T-helper 22 cell (primary cell): ENCODE measurements around the gene COLQ.
"Not testable (repeated sequence)": the region's sequence is repeated elsewhere in the genome, so short reads cannot be mapped to it uniquely, and the experiment has no call there.

ENCODE experiments used
- DNase-seq: peaks from one replicate; pipeline ENCODE4 v3.0.0-alpha.2; 2020; ENCODE audit warnings: low read depth

The COLQ gene

DNA sequence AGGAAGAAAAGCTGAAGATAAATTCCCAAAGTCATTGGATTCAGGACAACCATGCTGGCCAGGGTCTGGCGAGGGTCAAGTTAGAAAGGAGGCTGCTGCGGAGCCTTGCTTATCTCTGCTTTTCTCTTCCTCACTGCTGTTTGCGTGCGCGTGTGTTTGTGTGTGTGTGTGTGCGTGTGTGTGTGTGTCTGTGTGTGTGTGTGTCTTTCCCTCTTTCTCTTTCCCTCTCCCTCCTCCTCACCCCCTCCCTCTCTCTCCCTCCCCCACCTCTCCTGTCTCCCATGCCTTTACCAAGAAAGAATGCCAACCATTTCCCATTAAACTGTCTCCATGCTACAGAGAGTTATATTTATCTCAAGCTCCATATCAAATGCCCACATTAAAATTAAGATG is at the start of gene COLQ:
Gene COLQ (minus strand): TSS at position 134 of the 393 bp plus-strand sequence. CDS start 81 bp downstream, at position 53.
- DNase-seq, result no peak

DNA sequence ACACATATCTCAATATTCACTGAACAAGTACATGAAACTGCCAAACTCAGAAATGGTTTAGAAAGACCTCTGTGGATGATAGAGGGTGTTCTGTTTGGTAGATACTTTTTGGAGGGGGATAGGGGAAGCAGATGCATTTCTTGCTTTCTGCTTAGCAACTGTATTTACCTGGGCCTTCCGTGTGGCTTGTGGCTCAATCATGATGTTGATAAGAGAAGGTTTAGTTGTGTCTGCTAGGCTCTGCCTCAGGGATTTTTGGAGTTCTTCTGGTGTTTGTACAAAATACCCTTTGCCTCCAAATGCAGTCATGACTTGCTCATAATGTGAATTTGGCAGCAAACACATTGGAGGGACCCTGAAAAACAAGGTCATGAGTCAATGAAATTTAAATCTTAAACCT is 41.7 kb upstream of the COLQ start:
- DNase-seq, result no peak

DNA sequence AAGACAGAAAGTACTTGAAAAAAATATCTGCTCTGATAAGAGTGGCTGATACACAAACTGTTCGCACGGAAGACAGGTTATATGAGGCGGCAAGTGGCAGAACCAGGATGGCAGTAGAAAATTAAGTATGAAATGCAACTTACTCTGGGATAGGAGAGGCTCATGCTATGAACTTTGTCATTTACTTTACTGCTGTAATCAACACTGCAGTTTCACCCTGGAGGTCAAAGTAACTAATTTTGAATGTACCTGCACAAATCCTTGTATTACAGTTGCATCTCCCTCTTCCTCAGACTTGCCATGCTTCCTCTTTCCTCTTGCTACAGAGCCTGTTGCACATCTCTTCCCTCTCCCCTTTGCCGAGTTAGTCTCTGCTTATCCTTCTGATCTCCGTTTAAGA is 41.1 kb upstream of the COLQ start:
- DNase-seq, result no peak

DNA sequence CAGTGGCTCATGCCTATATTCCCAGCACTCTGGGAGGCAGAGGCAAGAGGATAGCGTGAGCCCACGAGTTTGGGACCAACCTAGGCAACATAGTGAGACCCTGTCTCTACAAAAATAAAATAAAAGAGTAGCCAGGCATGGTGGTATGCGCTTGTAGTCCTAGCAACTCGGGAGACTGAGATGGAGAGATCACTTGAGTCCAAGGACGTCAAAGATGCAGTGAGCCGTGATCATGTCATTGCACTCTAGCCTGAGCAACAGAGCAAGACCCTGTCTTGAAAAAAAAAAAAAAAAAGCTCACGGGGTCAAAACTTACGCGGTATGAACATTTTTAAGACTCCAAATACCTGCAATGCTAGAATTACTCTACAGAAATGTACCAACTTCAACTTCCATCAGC is 37.1 kb upstream of the COLQ start:
- no peak for DNase-seq

DNA sequence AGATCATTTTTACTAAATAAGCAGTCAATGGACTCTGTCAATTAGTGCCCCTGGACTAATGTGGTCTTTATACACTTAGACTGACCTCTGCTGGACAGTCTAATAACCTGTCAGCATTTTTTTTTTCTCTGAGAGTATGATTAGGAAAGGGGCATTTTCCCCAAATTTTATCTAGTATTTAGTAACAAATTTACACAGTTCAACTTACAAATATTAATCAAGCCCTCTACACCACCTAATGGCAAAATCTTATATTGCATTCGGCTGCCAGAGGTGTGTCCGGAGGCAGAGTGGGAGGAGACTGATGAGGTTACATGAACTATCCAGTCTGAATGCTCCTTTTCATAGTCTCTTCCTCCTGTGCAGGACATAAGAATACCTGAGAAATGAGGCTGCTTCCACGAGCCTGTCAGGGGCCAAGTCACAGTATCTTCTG is 36.0 kb upstream of the COLQ start:
- peak; percentile 21 for DNase-seq

DNA sequence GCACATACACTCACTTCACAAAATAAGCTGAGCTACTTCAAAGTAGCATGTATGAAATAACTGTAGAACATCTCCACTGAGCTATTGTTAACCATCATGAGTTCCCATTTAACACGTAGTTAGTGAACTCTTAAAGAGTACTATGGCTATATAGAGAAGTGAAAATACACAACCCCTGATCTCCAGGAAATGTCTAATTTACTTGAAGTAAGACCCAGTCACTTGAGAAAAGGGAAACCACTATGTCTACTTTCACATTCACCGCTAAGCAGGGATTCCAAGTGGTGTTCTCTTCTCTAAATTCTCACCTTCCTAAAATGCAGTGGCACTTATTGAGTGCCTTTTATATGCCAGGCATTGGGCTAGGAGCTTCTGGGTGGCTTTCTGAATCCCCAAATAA is 35.0 kb upstream of the COLQ start:
- DNase-seq, result no peak

DNA sequence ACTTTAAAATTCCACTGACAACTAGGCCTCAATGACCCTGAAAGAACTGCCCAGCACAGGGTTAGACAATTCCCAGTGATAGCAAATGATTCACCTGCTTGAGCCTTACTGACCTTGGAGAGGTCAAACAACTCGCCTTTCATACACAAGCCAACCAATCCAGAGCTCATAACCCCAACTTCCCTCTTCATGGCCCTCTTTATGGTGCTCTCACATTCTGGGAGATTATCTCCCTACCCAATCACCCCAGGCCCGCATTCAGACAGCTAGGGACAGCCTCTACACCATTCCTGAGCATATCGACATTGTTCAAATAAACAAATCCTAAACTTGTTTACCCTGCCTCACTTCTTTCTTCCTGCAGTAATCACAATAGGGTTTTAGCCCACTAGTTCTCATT is 32.2 kb upstream of the COLQ start:
- no peak for DNase-seq

DNA sequence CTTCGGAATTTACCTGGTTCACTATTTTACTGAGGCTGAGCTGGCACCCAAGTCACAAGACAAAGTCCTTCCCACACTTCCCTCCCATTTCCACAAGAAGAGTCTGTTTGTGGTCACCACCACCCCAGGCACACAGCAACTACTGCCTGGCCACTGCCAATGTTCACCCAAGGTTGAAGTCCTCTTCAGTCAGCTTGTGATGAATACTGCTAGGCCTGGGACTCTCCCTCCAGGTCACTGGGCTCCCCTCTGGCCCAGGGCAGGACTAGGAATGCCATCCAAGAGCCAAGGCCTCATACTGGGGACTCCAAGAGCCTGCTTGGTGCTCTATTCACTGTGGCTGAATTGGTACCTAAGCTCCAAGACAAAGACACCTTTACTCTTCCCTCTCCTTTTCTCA is 30.4 kb upstream of the COLQ start:
- DNase-seq, result no peak

DNA sequence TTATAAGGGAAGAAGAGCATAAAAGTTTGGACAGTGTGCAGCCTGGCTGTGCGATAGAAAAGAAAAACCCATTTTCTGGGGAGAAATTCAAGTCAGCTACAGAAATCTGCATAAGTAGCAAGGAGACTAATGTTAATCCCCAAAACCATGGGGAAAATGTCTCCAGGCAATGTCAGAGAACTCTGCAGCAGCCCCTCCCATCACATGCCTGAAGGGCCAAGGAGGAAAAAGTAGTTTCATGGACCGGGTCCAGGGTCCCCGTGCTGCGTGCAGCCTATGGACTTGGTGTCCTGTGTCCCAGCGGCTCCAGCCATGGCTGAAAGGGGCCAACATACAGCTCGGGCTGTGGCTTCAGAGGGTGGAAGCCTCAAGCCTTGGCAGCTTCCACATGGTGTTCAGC is 28.3 kb upstream of the COLQ start:
- no peak for DNase-seq

DNA sequence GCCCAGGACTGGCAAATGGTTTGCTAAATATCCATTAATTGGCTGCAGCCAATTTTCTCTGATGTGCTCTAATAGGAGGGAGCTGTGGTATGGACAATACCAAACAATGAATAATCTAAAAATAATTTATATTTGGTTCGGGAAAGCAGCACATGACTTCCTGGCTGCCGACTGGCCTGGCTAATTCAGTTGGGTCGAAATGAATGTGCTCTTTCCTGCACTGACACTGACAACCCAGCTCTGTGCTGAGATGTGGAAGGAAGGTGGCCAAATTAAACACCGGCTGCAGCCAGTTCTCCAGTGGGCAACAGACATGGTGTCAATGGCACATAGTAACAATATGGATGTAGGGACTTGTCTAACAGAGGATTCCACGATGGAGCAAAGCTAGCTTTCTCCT is 21.1 kb upstream of the COLQ start:
- DNase-seq, result no peak

DNA sequence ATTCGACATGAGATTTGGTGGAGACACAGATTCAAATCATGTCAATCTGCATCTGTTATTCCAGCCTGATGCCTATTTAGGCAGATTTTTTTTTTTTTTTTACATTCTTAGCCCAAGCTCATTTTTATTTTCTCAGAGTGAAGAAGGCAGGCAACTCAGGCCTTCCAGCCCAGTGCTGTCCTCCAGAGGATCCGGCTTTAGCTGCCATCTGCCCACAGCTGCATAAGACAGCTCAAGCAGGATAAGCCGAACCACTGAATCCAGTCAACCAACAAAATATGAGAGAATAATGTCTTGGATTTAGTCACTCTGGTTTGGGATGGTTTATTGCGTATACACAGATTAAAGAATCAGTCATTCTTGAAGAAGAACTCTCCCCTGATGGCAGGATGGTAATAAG is 19.9 kb upstream of the COLQ start:
- no peak for DNase-seq

DNA sequence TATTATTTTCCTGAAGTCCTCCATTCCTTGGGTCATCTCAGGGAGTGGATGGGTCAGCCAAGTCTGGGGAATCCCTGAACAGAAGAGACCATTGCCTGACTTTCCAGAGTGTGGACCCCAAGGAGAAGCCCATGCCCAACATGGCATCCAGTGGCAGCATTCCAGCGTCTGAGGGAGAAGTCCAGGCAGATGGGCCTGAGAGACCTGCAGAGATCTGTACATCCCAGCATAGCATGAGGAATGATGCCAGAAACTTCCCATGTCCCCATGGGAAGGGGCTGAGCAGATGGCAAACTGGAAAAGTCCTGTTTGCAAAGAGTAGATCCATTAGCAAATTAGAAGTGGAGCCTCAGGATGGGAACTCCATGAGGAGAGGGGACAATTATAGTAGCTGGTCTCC is 17.6 kb upstream of the COLQ start:
- no peak for DNase-seq

DNA sequence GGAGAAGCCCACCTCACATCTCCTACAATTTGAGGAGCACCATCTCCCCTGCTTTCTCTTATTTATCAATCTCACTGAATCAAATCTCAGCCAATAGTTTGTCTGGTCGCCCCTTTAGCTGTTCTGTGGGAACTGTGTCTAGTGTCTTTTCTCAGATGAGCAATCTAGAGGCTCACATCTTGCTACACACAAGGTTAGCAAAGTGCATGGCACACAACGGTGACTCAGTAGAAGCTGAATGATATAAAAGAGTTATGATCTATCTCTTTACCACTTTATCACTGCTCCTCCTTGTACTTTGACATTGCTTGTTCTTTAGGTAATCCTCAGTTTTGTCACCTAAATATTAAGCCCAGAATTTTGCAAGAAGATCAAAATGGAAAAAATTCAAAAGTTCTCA is 16.8 kb upstream of the COLQ start:
- DNase-seq, result no peak

DNA sequence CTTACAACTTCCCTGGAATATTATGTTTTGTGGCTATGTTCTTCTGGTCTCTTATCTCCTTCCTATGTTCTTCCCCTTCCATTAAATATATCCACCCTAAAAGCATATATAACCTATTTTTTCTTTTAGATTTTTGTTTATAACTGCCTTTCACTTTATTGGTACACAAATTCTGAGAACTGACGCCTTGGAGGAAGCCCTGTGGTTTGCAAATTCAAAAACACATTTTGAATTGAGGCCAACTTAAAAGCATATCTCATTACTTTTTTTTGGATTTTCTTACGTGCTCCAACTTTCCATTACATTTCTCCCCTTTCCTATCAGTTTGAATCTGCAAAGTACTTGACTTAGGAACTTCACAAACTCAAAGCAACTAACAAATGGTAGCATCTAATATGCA is 15.3 kb upstream of the COLQ start:
- DNase-seq, result no peak

DNA sequence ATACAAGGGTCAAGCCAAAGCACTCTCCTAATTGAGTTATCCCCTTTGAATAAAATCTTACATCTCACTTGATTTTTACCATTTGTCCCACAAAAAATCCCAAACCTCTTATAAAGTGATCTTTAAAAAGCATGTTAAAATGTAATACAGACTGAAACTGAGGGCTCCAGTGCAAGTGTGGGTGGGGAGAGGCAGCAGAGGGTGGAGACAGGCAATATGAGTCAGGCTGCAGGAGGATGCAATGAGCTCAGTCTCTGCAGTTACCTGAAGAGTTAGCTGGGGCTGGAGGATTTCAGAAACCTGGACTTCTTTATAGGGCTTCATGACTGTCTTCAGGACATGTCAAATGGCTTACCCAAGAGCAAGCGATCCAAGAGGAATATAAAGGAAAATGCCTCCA is 14.2 kb upstream of the COLQ start:
- DNase-seq, result no peak

DNA sequence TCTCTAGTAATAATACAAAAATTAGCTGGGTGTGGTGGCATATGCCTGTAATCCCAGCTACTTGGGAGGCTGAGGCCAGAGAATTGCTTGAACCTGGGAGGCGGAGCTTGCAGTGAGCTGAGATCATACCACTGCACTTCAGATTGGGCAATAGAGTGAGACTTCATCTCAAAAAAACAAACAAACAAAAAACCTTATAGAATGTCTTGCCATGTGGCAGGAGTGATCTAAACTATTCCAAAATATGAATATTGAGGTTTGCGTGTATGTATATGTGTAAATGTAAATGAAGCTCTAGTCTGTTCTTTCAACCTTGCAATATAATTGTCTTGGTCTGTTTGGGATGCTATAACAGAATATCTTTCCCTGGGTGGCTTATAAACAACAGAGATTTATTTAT is 11.1 kb upstream of the COLQ start:
- DNase-seq, result not testable (repeated sequence)

DNA sequence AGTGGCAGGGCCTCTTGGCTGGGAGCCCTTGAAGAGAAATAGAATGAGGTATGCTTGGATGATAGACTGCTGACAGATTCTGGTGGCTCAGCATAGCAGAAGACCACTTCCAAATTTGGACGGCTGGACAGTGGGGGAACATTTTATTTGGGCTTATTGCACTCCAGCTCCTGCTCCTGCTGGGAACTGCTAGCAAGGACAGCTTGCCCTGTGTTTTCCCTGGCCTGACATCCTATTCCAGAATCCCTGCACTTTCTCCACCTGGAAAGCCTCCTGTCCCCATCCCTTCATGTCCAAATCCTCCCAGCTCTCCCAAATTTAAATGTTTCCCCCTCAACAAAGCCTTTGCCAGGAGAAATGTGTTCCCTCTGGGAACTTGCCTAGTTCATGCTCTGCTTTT is 9.8 kb upstream of the COLQ start:
- DNase-seq, result no peak

DNA sequence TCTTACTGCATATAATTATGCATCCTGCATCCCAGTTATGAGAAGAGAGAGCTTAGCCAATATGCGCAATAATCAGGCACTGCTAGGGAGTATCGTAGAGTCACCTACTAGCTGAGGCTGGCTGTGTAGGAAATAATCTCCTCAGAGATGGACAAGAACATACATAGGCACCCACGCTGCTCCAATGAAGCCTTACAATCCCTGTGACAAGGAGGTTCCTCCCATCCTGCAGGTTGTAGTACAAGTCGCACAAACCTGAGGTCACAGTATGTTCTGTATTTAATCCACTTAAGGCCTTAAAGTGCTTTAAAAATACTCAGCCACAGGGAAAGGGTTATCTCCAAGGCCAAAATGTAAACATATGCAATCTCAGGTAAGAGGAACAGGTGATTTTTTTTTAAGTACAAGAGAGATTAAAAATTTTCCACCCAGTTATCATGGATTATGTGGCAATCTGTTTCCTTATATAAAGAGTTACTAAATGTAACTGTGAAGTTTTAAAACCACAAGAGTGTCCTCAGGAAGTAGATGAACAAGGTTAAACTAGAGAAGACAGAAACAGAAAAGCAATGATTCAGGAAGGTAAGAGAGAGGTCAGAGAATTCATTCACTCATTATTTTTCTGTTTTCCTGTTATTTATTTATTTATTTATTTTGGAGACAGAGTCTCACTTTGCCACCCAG is 7.5 kb upstream of the COLQ start:
- DNase-seq, result no peak

DNA sequence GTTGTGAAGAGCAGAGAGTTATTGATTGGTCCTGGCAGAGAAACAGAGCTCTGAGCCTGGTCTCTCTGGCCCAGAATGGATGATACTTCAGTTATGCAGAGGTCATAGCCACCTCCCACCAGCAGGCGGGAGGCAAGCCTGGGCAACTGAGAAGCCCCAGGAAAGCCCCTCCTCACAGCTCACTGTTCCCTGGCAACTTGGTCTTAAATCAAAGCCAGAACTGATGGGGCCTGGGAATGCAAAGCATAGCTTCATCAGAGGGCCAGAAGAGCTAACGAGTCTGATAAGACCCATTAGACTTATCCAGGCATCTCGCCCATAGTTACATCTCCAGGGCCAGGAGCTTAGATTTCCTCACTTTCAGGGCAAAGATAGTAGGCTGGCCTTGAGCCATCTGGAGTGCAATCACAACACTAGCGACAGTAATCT is 5.5 kb upstream of the COLQ start:
- DNase-seq, result no peak

DNA sequence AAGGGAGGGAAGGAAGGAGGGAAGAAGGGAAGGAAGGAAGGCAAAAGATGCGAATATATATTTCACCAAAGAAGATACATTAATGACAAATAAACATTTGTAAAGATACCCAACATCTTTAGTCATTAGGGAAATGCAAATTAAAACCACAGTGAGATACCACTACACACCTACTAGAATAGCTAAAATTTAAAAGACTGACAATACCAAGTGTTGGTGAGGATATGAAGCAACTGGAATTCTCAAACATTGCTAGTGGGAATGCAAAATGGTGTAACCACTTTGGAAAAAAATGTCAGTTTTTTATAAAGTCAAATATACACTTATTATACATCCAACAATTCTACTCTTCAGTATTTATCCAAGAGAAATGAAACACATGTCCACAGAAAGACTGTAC is 4.3 kb upstream of the COLQ start:
- no peak for DNase-seq

DNA sequence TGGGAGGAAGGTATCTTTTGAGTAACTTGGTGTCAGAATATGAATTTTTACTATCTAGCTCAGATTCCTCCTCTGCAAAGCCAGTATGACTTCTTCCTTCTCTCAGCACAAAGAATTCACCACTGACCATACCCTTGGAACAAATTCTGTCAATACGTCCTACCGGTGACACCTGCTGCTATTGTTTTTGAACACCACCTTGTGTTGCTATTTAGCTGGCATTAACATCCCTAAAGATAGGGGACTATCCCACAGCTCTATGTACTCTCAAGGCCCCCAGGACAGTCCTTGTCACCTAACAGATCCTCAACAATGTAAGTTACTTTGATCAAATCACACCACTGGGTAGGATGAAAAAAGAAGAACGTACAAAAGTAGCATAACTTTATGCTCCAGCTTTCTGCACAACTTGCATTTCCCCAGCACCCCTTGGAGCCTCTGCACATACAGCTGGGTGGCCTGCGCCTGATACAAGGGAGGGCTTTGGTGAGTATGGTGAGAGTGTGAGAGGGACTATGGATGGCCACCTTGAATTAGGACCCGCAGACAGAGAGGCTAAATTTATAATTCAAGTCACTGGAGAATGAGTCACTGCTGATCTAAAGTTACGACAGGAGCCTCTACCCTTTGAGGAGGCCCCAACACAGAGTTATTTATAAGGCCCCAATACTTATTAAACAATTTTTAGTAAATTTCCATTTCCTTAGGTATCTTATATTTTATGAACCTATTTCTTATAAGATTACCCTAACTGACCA is 2.3 kb upstream of the COLQ start:
- DNase-seq, result no peak

DNA sequence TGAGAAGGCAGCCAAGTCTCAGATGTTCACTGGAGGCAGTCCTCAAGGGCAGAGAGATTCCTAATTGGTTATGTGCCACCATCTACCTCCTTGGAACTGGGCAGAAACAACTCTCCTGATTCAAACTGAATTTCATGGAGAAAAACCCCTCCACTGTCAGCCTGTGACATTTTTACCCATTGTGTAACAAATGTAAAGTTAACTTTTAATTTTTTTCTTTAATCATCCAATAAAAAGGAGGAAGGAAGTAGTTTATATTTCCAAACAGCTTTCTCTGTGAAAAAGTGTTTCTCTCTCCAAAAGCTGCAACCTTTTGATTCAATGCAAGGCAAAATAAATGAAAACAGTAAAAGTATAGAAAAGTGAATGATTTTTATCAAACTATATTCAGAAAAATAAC is 510 bp upstream of the COLQ start:
- no peak for DNase-seq

DNA sequence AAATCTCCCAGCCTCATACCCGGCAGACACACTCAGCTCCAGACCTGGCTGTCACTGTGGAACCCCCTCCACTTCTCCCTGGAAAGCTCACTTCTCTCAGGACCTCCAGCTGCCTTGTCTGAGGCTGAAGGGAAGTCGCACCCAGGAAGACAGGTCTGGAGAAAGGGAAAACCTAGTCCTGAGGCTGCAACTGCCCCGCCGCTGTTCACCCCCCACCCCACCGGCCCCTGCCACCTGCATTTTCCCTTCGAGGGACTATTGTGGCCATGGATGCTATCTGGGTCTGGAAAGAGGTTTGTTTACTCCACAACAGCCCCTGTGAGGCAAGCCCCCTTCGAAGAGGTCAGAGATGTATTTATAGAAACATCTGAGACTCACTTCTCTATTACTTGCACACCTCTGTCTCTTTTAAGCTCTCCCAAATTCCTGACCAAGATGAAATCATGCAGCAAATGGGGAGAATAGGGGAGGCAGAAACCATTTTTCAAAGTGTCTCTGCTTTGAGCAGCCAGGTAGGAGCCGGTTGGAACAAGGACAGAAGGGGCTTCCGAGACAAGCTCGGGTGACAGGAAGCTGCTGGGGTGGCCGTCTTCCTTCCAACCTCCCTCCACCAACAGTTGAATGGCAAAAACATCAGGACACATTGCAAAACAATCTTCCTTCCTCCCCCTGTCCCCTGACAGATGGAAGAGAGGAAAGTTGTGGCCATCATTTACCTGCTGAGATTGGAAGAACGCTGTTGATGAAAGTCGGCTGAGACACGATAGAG is 518 bp downstream of the COLQ start:
- no peak for DNase-seq
